HG03064 (cell line): ENCODE measurements around the gene ADPRHL1.
"Not testable (repeated sequence)": the region's sequence is repeated elsewhere in the genome, so short reads cannot be mapped to it uniquely, and the experiment has no call there.

Experiments used
- ATAC-seq: cut with Tn5 transposase; IDR thresholded peaks from one replicate; pipeline ENCODE4 v1.9.1; 2021; ENCODE audit warnings: low read depth; ENCODE audit not compliant: unreplicated experiment

Gene ADPRHL1

DNA sequence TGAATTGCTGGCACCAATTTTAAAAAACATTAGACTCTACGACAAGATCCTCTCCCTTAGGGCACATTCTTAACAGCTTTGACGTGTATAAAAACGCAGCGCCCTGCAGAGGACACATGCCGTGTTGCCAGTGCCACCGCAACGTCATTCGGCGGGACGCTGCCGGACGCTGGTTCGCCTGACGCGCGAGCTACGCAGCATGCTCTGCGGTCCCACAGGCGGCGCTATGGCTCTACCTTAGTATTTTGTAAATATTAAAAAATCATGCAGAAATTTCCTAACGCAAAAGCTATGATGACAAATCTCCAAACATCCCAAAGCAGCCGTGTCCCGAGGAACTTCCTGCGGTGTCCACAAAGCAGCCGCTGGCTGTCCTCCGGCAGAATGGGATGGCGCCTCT lies 4.2 kb upstream of the ADPRHL1 start:
- ATAC-seq, result no peak

DNA sequence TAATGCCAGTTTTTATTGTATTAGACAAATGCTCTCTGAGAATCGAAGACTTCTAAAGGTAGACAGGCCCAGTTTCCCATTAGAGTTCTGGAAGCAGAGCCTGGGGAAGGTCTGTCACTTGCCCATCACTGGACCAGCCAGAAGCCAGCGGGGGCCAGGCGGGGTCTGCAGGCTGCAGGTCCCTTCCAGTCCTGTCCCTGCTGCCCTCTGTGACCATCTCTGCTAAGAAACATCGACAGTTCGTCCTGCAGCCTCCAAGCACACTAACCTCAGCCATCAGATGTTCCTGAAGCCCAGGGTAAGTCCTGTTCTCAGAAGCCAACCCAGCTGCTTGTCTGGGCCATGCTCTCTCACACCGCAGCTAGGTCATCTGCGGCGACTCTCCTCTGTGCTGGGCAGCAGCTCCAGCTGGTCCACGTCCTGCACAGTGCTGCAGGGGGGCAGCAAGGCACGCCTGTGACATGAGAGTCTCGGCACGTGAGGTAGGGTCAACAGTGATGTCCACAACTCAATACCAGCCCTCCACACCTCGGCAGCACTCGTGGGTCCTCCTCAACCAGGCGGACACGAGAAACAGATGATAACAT lies 2.9 kb upstream of the ADPRHL1 start:
- no peak for ATAC-seq

DNA sequence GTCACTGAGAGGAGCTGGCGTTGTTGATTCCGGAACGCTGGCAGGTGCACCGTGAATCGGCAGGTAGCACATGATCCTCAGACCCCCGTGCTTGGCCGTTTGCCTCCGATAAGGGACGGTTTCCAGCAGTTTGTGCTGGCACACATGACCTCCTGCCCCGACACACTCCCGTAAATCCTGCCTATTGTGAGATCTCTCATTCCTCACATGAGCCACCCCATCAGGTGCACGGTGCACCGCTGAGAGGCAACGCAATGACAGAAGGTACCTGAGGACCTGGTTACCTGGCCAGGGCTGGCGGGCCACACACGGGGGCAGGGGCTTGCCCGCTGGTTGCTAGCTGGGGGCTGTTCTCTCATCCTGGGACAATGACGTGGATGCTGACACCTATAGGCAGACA lies 2.1 kb upstream of the ADPRHL1 start:
- ATAC-seq, result no peak

DNA sequence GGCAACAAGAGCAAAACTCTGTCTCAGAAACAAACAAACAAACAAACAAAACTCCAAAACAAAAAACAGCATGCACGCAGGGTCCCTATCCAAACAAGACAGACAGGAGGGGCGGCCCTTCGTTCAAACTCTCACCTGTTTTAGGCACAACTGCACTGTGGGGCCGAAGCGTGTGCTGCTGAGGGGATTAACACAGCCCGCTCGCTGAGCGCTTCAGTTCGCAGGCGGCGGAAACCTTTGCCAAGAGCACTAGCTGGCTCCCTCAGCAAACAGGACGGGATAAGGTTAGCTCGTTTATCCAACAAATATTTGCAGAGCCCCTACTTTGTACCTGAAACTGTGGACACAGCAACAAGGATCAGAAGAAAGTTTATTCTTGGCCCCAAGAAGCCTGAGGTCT lies 1.6 kb upstream of the ADPRHL1 start:
- ATAC-seq, result no peak

DNA sequence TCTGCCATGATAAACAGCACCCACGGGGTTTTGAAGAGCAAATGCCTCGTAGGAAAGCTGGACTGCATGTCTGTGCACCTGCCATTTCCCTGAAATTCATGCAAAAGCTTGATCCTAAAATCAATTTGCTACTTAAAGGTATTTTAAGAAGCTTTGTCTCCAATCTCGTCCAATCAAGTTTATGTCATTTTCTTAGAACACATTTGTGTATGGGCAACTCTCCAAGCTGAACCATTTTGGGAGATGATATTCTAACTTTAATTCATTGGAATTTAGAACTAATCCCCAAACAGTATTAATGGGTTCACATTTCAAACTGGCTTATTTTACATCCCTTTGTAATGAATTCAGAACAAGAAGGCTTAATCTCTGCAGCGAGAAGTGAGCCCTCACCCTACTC lies 822 bp downstream of the ADPRHL1 start:
- no peak for ATAC-seq

DNA sequence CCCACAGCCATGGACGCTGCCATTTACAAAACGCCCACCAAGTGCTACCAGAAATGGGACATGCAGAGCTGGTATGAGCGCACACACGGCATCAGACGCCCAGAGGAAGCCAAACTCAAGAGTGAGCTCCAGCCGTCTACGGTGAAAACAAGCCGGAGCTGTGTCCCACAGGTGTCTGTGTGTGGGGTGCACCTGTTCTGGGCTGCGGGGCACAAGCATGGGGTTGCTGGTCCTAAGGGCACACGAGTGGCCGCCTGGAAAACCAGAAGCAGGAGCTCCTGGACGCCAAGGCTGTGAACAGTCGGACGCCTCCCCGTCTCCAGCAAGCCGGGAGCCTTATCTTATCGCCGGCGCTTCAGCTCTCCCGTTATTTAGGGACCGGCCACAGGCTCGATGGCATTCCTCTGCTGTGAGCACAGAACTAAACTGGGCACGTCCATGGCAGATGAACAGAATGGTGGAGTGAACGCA lies 1.3 kb downstream of the ADPRHL1 start:
- ATAC-seq, result no peak

DNA sequence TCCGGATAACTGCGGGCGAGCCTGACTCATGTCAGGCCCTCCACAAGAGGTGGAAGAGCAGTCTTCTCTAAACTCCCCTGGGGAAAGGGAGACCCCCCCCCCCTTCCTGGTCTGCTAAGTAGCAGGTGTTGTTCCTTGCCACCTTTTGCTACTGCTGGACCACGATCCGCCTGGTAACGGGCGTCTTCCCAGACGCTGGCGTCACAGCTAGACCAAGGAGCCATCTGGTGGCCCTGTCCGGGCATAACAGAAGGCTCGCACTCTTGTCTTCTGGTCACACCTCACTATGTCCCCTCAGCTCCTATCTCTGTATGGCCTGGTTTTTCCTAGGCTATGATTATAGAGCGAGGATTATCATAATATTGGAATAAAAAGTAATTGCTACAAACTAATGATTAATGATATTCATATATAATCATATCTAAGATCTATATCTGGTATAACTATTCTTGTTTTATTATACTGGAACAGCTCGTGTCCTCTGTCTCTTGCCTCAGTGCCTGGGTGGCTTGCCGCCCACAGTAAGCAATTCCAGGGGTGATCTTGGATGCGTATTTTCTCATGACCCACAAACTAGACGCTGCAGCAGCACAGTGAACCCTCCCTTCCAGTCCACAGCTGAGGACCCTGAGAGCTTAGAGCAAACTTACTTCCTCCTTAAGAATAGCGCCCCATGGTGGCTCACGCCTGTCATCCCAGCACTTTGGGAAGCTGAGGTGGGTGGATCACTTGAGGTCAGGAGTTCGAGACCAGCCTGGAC lies 2.2 kb downstream of the ADPRHL1 start:
- ATAC-seq, result not testable (repeated sequence)

DNA sequence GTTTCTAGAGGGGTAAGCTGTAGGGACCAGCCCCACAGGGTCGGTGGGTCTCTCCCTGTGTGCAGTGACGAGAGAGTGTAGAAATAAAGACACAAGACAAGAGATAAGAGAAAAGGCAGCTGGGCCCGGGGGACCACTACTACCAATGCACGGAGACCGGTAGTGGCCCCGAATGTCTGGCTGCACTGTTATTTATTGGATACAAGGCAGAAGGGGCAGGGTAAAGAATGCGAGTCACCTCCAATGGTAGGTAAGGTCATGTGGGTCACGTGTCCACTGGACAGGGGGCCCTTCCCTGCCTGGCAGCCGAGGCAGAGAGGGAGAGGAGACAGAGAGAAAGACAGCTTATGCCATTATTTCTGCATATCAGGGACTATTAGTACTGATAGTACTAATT lies 2.9 kb downstream of the ADPRHL1 start:
- not testable (repeated sequence) for ATAC-seq

DNA sequence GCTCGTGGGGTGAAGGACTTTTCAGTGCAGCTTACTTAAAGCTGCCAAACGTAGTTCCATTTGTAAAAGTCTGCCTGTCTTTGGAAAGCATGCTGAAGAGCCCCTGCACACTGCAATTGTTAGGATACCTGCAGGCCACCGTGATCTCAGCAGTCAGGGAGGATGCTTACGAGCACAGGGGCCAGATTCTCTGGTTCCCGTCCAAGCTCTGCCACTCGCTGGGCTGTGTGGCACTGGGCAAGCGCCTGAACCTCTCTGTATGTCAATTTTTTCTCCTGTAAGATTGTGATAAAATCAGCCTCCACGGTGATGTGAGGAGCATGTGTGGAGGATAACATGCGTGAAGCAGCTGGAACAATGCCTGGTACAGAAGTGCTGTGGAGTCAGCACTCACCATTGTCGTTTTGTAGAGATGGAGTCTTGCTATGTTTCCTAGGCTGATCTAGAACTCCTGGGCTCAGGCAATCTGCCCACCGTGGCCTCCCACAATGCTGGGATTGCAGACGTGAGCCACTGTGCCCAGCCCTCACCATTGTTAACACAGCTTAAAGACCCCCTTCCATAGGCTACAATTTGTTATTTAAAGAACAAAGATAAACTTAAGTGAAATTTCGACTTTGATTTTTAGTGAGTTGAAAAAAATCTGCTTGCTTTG lies 3.5 kb downstream of the ADPRHL1 start:
- no peak for ATAC-seq

DNA sequence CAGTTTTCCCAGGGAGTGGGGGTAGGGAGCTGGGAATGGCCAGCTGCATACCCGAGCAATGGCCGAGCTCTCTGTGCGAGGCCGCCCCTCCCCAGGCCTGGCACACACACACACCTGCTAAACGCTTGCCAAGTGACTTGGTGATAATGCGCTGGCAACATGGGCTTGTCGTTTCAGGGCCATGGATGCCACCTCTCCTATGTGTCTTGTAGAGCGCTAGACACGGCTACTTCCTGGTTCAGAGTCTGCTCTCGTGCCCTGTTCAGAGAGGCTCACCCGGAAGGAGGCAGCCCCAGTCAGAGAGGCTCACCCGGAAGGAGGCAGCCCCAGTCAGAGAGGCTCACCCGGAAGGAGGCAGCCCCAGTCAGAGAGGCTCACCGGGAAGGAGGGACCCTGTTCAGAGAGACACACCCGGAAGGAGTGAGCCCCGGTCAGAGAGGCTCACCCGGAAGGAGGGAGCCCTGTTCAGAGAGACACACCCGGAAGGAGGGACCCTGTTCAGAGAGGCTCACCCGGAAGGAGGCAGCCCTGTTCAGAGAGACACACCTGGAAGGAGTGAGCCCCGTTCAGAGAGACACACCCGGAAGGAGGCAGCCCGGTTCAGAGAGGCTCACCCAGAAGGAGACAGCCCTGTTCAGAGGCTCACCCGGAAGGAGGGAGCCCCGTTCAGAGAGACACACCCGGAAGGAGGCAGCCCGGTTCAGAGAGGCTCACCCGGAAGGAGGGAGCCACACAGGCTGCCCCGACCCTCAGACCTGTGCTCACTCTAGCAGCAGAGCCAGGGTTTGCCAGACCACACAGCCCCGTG lies 4.2 kb downstream of the ADPRHL1 start:
- ATAC-seq, result no peak

DNA sequence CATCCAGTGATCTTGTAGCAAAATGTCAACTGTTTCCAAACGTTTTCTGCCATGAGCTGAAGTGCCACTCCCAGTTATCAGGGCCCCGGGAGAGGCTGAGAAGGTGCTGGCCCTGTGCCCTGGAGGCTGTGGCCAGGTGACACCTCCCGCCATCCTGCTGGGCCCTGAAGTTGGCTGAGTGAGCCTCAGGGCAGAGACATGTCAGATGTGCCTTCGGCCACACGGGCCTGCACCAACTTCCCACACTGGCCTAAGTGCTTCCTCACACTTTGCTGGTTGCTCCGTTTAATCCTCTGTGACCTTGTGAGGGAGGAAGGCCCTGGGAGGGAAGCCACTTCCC lies 4.8 kb downstream of the ADPRHL1 start:
- ATAC-seq, result no peak

DNA sequence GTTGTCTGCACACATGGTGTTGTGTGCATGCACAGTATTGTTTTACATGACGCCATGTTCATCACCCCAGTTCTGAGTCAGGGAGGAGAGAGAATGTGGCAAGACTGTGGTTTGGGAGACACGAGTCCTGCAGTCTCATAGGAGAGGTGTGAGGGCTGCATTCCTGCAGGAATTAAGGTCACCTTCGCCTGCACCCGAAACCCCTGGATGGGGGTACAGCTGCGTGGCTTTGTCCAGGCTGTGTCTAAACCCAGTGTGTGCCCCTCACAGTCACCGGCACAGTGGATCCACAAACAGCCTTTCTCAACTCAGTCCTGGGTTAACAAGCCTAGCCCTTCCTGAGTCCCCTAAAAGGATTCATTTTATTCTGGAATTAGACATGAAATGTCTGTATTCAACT lies 5.7 kb downstream of the ADPRHL1 start:
- no peak for ATAC-seq

DNA sequence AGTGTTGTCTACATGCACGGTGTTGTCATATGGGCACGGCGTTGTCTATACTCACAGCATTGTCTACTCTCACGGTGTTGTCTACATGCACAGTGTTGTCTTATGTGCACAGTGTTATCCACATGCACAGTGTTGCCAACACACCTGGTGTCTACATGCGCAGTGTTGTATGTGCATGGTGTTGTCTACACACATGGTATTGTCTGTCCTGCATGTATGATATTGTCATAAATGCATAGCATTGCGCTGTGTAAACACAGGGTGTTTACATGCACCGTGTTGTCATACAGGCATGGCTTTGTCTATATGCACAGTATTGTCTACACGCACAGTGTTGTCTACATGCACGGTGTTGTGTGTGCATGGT lies 6.8 kb downstream of the ADPRHL1 start:
- ATAC-seq, result no peak

DNA sequence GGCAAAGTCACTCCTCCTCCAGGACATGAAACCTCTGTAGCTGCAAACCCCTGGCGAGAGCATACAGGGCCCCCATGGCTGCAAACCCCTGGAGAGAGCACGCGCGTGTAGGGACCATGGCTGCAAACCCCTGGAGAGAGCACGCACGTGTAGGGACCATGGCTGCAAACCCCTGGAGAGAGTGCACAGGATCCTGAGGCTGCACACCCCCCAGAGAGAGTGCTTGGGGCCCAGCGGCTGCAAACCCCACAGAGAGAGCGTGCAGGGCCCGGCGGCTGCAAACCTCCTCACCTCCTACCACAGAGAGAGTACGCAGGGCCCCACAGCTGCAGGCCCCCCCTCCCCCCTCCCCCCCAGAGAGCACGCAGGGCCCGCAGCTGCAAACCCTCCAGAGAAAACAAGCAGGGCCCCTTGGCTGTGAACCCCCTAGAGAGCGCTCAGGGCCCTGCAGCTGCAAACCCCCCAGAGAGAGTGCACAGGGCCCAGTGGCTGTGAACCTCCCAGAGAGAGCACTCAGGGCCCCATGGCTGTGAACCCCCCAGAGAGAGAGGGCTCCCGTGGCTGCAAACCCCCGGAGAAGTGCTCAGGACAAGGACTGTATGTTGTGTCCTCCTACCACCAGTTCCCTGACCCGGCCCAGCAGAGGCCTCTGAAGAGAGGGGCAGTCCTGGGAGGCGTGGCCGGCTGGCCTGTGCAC lies 7.3 kb downstream of the ADPRHL1 start:
- peak; percentile 71 for ATAC-seq

DNA sequence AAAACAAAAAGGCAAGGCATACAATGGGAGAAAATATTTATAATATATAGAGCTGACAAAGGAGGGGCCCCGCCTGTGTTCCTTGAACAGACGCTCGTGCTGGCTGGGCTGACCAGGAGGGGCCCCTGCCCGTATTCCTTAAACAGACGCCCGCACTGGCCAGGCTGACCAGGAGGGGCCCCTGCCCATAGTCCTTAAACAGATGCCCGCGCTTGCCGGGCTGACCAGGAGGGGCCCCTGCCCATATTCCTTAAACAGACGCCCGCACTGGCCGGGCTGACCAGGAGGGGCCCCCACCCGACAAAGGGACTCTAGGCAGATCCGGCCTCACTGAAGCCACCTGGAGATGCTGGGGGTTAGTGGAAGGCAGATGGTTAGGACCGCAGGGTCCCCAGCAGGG lies 9.3 kb downstream of the ADPRHL1 start:
- ATAC-seq, result no peak

DNA sequence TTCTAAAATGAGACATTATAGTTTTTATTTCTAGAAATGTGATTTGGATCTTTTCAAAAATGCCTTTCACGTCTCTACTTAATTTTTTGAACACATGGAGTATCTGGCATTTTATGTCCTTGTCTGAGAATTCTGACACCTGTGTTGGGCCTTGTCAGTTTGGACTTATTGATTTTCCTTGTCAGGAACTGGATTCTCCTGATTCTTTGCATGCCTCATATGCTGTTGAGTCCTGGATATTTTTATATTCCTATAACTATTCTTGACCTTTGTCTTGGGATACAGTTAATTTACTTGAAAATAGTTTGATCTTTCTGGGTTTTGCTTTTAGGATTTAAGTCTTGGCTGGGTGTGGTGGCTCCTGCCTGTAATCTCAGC lies 10.3 kb downstream of the ADPRHL1 start:
- no peak for ATAC-seq

DNA sequence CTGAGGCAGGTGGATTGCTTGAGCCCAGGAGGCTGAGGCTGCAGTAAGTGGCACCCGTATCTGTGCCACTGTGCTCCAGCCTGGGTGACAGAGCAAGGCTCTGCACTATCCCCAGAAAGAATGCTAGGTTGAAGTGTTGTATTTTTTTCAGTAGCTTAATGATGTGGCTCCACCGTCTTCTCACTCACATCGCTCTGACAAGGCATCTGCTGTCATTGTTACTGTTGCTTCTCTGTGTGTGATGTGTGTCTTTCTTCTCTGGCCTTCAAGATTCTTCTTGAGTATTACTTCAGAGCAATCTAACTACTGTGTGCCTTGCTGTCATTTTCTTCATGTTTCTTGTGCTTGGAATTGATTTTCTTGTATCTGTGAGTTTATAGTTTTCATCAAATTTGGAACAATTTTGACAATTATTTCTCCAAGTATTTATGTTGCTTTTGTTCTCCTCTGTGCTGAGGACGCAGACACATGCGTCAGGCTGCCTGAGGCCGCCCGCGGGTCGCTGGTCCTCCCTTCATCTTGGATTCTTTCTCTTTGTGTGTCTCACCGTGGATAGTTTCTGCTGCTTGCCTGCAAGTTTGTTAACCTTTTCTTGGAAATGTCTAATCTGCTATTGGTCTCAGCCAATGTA lies 10.8 kb downstream of the ADPRHL1 start:
- ATAC-seq, result no peak

DNA sequence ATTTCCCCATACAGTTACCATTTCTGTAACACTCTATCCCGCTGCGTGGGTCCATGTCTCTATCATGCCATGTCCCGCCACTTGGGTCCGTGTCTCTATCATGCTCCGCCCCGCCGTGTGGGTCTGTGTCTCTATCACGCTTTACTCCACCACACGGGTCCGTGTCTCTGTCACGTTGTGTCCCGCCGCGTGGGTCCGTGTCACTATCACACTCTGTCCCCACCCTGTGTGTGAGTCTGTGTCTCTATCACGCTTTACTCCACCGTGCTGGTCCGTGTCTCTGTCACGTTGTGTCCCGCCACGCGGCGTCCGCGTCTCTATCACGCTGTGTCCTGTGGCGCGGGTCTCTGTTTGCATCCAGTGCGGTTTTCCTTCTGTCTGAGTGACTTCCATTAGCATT lies 11.6 kb downstream of the ADPRHL1 start:
- no peak for ATAC-seq

DNA sequence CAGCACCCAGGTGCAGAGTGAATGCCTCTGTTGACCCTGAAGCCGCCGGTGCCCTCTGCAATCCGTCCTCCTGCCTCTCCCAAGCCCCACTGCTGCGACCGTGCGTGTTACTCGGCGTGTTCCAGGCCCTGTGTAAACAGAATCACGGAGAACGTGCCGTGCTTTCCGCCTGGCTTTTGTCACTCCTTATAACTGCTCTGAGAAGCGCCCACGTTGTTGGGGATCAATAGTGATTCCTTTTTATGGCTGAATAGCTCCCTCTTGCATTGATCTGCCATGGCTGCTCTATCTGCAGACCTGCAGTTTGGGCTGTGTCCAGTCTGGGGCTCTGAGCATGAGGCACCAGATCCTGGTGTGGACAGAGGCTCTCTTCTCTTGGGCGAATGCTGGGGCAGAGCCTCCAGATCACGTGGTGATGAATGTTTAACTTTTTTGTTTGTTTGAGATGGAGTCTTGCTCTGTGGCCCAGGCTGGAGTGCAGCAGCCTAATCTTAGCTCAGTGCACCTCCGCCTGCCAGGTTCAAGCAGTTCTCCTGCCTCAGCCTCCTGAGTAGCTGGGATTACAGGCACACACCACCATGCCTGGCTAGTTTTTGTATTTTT lies 15.8 kb downstream of the ADPRHL1 start:
- no peak for ATAC-seq

DNA sequence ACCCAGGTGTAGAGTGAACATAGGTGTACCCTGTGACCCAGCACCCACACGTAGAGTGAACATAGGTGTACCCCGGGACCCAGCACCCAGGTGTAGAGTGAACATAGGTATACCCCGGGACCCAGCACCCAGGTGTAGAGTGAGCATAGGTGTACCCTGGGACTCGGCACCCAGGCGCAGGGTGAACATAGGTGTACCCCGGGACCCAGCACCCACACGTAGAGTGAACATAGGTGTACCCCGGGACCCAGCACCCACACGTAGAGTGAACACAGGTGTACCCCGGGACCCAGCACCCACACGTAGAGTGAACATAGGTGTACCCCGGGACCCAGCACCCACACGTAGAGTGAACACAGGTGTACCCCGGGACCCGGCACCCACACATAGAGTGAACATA lies 16.4 kb downstream of the ADPRHL1 start:
- ATAC-seq, result not testable (repeated sequence)
